NT2/D1 (cell line): ENCODE results near the gene PIP5K1C.
A peak's percentile ranks its signal among the peaks of the same experiment; 100 is the strongest.

Experiments used
- DNase-seq: peaks from one replicate; pipeline ENCODE4 v3.0.0-alpha.2; 2011; ENCODE audit warnings: low read depth, low spot score
- H3K27me3 ChIP-seq: 2 replicates; pipeline ENCODE4 v1.6.0; 2011; ENCODE audit warnings: mild to moderate bottlenecking; ENCODE audit not compliant: insufficient read length, insufficient read depth
- H3K36me3 ChIP-seq: 2 replicates; pipeline ENCODE4 v1.6.1; 2011; ENCODE audit warnings: mild to moderate bottlenecking, low read length, mixed read lengths; ENCODE audit not compliant: insufficient read depth, insufficient read length
- H3K4me1 ChIP-seq: 2 replicates; pipeline ENCODE4 v1.5.1; 2011; ENCODE audit not compliant: insufficient read depth, insufficient read length
- H3K4me3 ChIP-seq: 2 replicates; pipeline ENCODE4 v1.5.1; 2011; ENCODE audit warnings: low read depth; ENCODE audit not compliant: insufficient read length
- H3K9ac ChIP-seq: 2 replicates; pipeline ENCODE4 v1.6.0; 2011; ENCODE audit warnings: low read depth; ENCODE audit not compliant: insufficient read length
- H3K9me3 ChIP-seq: 2 replicates; pipeline ENCODE4 v1.5.1; 2011; ENCODE audit warnings: mild to moderate bottlenecking, low read length; ENCODE audit not compliant: insufficient read depth
- SUZ12 ChIP-seq: IDR thresholded peaks from 2 replicates; pipeline ENCODE4 v1.6.1; 2011; ENCODE audit not compliant: insufficient read length, insufficient read depth; ENCODE audit errors: extremely low read depth
- YY1 ChIP-seq: IDR thresholded peaks from 2 replicates; pipeline ENCODE4 v1.6.1; 2011; ENCODE audit not compliant: insufficient read length, insufficient read depth
- ZNF274 ChIP-seq: IDR thresholded peaks from 2 replicates; pipeline ENCODE4 v1.6.1; 2011; ENCODE audit warnings: mild to moderate bottlenecking, low read depth, low read length

The PIP5K1C gene

GRCh38 chr19:3697094-3697493 is 3.2 kb downstream of the PIP5K1C start:
- H3K9me3 ChIP-seq, result peaks cover under 1% of the 10 kb centered on the region; the same call in 1 of the 2 replicates
- peaks cover 23% of the 10 kb centered on the region for H3K4me1 ChIP-seq
- no peak for DNase-seq
- no peak overlapping the region for H3K9ac ChIP-seq
- H3K27me3 ChIP-seq, result no peaks in the 10 kb centered on the region
- no peak overlapping the region for H3K4me3 ChIP-seq
- TF ChIP-seq YY1 (no peak), ZNF274 (no peak), SUZ12 (no peak)
- peaks cover 44% of the 10 kb centered on the region for H3K36me3 ChIP-seq

- peaks cover 23% of the 10 kb centered on the region for H3K4me1 ChIP-seq
- TF ChIP-seq YY1 (no peak), ZNF274 (no peak), SUZ12 (no peak)
- no peaks in the 10 kb centered on the region for H3K27me3 ChIP-seq
- H3K36me3 ChIP-seq, result peaks cover 48% of the 10 kb centered on the region
- H3K9ac ChIP-seq, result no peak overlapping the region
- no peak for DNase-seq
- H3K4me3 ChIP-seq, result no peak overlapping the region
- H3K9me3 ChIP-seq, result peaks cover 5% of the 10 kb centered on the region; the same call in 1 of the 2 replicates
Observed at GRCh38 chr19:3696660-3696995, 3.6 kb downstream of the PIP5K1C start.

GRCh38 chr19:3695986-3696659 is 4.1 kb downstream of the PIP5K1C start:
- H3K4me1 ChIP-seq, result peaks cover 23% of the 10 kb centered on the region
- H3K36me3 ChIP-seq, result peaks cover 52% of the 10 kb centered on the region

GRCh38 chr19:3695124-3695733 is 5.0 kb downstream of the PIP5K1C start:
- H3K36me3 ChIP-seq, result peaks cover 58% of the 10 kb centered on the region
- H3K27me3 ChIP-seq, result no peaks in the 10 kb centered on the region
- DNase-seq, result no peak
- TF ChIP-seq YY1 (no peak), SUZ12 (no peak), ZNF274 (no peak)
- H3K4me3 ChIP-seq, result no peak overlapping the region
- no peak overlapping the region for H3K9ac ChIP-seq
- H3K4me1 ChIP-seq, result peaks cover 21% of the 10 kb centered on the region
- H3K9me3 ChIP-seq, result peaks cover 6% of the 10 kb centered on the region; the same call in 1 of the 2 replicates

More at GRCh38 chr19:3695986-3696659, 4.1 kb downstream of the PIP5K1C start:
- no peak for TF ChIP-seq SUZ12
- no peak for TF ChIP-seq YY1
- no peak for TF ChIP-seq ZNF274
- Histone ChIP-seq H3K27me3 (no peaks in the 10 kb centered on the region), H3K9me3 (peaks cover 6% of the 10 kb centered on the region; the same call in 1 of the 2 replicates), H3K9ac (no peak overlapping the region), H3K4me3 (no peak overlapping the region)
- DNase-seq, result no peak

GRCh38 chr19:3694361-3695123 is 5.7 kb downstream of the PIP5K1C start:
- Histone ChIP-seq H3K9ac (peak overlapping the region; percentile 1), H3K9me3 (peaks cover 6% of the 10 kb centered on the region; the same call in 1 of the 2 replicates), H3K36me3 (peaks cover 58% of the 10 kb centered on the region), H3K27me3 (no peaks in the 10 kb centered on the region), H3K4me1 (peaks cover 21% of the 10 kb centered on the region), H3K4me3 (no peak overlapping the region)
- TF ChIP-seq YY1 (no peak), SUZ12 (no peak), ZNF274 (no peak)
- DNase-seq, result no peak

- H3K9ac ChIP-seq, result no peak overlapping the region
- H3K4me1 ChIP-seq, result peaks cover 21% of the 10 kb centered on the region
- DNase-seq, result no peak
- H3K9me3 ChIP-seq, result peaks cover 6% of the 10 kb centered on the region; the same call in 1 of the 2 replicates
- no peak overlapping the region for H3K4me3 ChIP-seq
- no peak for TF ChIP-seq YY1
- TF ChIP-seq ZNF274, result no peak
- TF ChIP-seq SUZ12, result no peak
- H3K27me3 ChIP-seq, result no peaks in the 10 kb centered on the region
- H3K36me3 ChIP-seq, result peaks cover 55% of the 10 kb centered on the region
Observed at GRCh38 chr19:3693025-3693925, 7.0 kb downstream of the PIP5K1C start.
